Measurements from ENCODE around the gene MEIS1. TPM values are rescaled to one million over a fixed set of nuclear protein-coding genes. Genes with fewer than 3 reads are reported as not detected.

The MEIS1 gene
- total and polyA plus RNA-seq, 11 donors, result 12.9 to 55.7 (median 41.8) TPM

DNA sequence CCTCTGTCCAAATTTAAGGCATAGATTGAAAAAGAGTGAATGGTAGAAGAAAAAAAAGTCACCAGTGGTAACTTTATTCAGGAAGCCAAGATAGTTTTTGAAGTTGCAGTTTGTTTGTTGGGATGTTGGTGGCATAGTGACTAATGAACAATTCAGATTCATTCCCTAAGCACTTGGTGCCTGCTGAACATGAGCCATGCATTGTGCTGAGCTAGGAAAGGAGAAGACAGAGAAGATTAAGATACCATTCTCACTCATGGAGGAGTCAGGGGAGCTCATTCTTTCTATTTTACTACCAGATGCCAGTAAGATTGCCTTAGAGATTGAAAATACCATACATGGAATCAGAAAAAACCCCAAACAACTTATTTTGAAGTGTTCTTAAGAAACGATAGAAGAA is 25.1 kb downstream of the MEIS1 start:
- H3K27ac ChIP-seq, result no peak overlapping the region

GRCh38 chr2:66461001-66461663 is 26.2 kb downstream of the MEIS1 start:
- WGBS, 4 donors, result 91 to 97% (median 95%) methylated on average over 3 of the region's 3 CpGs
- no peak for ATAC-seq
- Histone ChIP-seq H3K27ac (no peak overlapping the region), H3K4me1 (peaks cover 0 to 54% (median 12%) of the 10 kb centered on the region in 12 donors), H3K4me3 (no peak overlapping the region), H3K36me3 (peaks cover 0 to 44% (median 0%) of the 10 kb centered on the region in 9 donors), H3K27me3 (no peaks in the 10 kb centered on the region), H3K9me3 (no peaks in the 10 kb centered on the region)
- DNase-seq, result no peak
- intact Hi-C loops (cut with DNase I), result no loop called here
- no peak for TF ChIP-seq POLR2A (IDR thresholded peaks at IDR 0.05)
- TF ChIP-seq, protein P1, sequence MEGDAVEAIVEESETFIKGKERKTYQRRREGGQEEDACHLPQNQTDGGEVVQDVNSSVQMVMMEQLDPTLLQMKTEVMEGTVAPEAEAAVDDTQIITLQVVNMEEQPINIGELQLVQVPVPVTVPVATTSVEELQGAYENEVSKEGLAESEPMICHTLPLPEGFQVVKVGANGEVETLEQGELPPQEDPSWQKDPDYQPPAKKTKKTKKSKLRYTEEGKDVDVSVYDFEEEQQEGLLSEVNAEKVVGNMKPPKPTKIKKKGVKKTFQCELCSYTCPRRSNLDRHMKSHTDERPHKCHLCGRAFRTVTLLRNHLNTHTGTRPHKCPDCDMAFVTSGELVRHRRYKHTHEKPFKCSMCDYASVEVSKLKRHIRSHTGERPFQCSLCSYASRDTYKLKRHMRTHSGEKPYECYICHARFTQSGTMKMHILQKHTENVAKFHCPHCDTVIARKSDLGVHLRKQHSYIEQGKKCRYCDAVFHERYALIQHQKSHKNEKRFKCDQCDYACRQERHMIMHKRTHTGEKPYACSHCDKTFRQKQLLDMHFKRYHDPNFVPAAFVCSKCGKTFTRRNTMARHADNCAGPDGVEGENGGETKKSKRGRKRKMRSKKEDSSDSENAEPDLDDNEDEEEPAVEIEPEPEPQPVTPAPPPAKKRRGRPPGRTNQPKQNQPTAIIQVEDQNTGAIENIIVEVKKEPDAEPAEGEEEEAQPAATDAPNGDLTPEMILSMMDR (IDR thresholded peaks at IDR 0.05), result no peak

More for the DNA sequence above, 25.1 kb downstream of the MEIS1 start:
- no peak for ATAC-seq
- Histone ChIP-seq H3K36me3 (peaks cover 0 to 39% (median 0%) of the 10 kb centered on the region in 9 donors), H3K27me3 (no peaks in the 10 kb centered on the region), H3K4me3 (no peak overlapping the region), H3K9me3 (no peaks in the 10 kb centered on the region), H3K4me1 (peaks cover 0 to 57% (median 10%) of the 10 kb centered on the region in 12 donors)
- 75 to 89% (median 84%) methylated on average over 1 of the region's 1 CpG for WGBS, 4 donors
- DNase-seq, result no peak
- intact Hi-C loops (cut with DNase I), result no loop called here
- no peak for TF ChIP-seq POLR2A (IDR thresholded peaks at IDR 0.05)
- TF ChIP-seq, protein P1 (IDR thresholded peaks at IDR 0.05), result no peak

- H3K36me3 ChIP-seq, result peaks cover 0 to 50% (median 0%) of the 10 kb centered on the region in 9 donors
- no peak for DNase-seq
- H3K27ac ChIP-seq, result no peak overlapping the region
- TF ChIP-seq, protein P1 (IDR thresholded peaks at IDR 0.05), result no peak
- H3K4me3 ChIP-seq, result no peak overlapping the region
- H3K27me3 ChIP-seq, result no peaks in the 10 kb centered on the region
- peaks cover 0 to 48% (median 16%) of the 10 kb centered on the region in 12 donors for H3K4me1 ChIP-seq
- H3K9me3 ChIP-seq, result no peaks in the 10 kb centered on the region
- no peak for ATAC-seq
- WGBS, 4 donors, result 63 to 73% (median 71%) methylated on average over 6 of the region's 6 CpGs
- intact Hi-C loops (cut with DNase I), result no loop called here
Measured at GRCh38 chr2:66461664-66462500, 27.0 kb downstream of the MEIS1 start.

- H3K4me3 ChIP-seq, result no peak overlapping the region
- no peaks in the 10 kb centered on the region for H3K9me3 ChIP-seq
- H3K4me1 ChIP-seq, result peaks cover 0 to 48% (median 16%) of the 10 kb centered on the region in 12 donors
- WGBS, 4 donors, result 45 to 51% (median 50%) methylated on average over 5 of the region's 5 CpGs
- H3K36me3 ChIP-seq, result peaks cover 0 to 44% (median 0%) of the 10 kb centered on the region in 9 donors
- DNase-seq (no peak), ATAC-seq (no peak)
- intact Hi-C loops (cut with DNase I), result no loop called here
- TF ChIP-seq, protein P1 (IDR thresholded peaks at IDR 0.05), result no peak
- TF ChIP-seq POLR2A (IDR thresholded peaks at IDR 0.05), result no peak
- no peaks in the 10 kb centered on the region for H3K27me3 ChIP-seq
- H3K27ac ChIP-seq, result no peak overlapping the region
Measured at GRCh38 chr2:66462501-66462825, 27.5 kb downstream of the MEIS1 start.
